ENCODE measurements around the gene C3orf85. TPM values are rescaled to one million over a fixed set of nuclear protein-coding genes. Genes with fewer than 3 reads are reported as not detected.

C3orf85 gene
- total RNA-seq, 4 donors from 2014 or later: not detected

DNA sequence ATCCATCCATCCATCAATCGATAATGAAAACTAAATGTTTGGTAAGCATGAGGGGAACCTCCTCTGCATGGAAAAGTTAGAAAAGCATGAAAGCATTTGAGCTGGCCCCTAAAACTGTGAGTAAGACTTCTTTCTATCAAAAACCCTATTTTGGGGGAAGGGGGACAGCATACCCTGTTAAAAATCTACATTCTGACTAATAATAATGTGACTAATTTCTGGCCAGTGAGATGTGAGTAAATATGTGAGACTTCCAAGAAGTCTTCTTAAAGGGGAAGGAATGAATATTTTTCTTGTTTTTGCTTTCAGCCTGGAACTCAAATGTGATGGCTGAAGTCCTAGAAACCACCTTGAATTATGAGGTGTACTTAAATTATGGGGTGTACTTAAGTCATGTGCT, 54.9 kb downstream of the C3orf85 start:
- Histone ChIP-seq H3K4me3 (replicated peaks in 1 of 3) (no peak overlapping the region), H3K4me1 (no peaks in the 10 kb centered on the region), H3K27me3 (no peaks in the 10 kb centered on the region), H3K9me3 (no peaks in the 10 kb centered on the region), H3K36me3 (no peaks in the 10 kb centered on the region), H3K27ac (no peak overlapping the region)
- TF ChIP-seq POLR2A (IDR thresholded peaks at IDR 0.05): no peak
- TF ChIP-seq, protein P1, sequence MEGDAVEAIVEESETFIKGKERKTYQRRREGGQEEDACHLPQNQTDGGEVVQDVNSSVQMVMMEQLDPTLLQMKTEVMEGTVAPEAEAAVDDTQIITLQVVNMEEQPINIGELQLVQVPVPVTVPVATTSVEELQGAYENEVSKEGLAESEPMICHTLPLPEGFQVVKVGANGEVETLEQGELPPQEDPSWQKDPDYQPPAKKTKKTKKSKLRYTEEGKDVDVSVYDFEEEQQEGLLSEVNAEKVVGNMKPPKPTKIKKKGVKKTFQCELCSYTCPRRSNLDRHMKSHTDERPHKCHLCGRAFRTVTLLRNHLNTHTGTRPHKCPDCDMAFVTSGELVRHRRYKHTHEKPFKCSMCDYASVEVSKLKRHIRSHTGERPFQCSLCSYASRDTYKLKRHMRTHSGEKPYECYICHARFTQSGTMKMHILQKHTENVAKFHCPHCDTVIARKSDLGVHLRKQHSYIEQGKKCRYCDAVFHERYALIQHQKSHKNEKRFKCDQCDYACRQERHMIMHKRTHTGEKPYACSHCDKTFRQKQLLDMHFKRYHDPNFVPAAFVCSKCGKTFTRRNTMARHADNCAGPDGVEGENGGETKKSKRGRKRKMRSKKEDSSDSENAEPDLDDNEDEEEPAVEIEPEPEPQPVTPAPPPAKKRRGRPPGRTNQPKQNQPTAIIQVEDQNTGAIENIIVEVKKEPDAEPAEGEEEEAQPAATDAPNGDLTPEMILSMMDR (IDR thresholded peaks at IDR 0.05): no peak
- 96 to 100% methylated on average over 1 of the region's 1 CpG for WGBS, 2 donors
- intact Hi-C loops (cut with DNase I): no loop called here
- DNase-seq: no peak

DNA sequence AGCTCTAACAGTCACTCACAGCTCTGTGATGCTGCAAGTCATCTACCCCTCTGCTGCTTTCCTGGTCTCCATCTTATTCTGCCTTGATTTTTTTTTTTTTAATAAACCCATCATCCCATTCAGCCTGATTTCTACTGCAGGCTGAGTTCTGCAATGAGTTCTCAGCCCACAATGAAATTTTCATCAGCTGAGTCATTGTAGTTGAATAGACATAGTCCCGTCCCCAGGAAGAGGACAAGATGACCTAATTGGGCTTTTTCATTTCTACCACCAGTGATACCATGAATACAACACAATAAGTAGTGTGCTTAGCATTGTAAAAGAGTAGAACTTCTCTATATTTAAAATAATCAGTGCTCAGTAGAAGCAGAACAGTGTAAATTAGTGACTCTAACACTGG, 59.3 kb downstream of the C3orf85 start:
- H3K9me3 ChIP-seq: no peaks in the 10 kb centered on the region
- DNase-seq: no peak
- no peaks in the 10 kb centered on the region for H3K27me3 ChIP-seq
- H3K4me1 ChIP-seq: no peaks in the 10 kb centered on the region
- 45 to 62% methylated on average over 1 of the region's 1 CpG for WGBS, 2 donors
- no peak overlapping the region for H3K27ac ChIP-seq
- H3K4me3 ChIP-seq (replicated peaks in 1 of 3): no peak overlapping the region
- TF ChIP-seq, protein P1 (IDR thresholded peaks at IDR 0.05): no peak
- TF ChIP-seq POLR2A (IDR thresholded peaks at IDR 0.05): no peak
- H3K36me3 ChIP-seq: no peaks in the 10 kb centered on the region
- intact Hi-C loops (cut with DNase I): no loop called here

Other genes starting within 250 kb of the C3orf85 start
- not detected for gene GUCA1C, start 182.8 kb upstream of the C3orf85 start, total RNA-seq
- gene MORC1, start 18.6 kb upstream of the C3orf85 start, total RNA-seq: under 1 TPM in 1 of 4 donors, not detected in 3; 0.13 TPM
- not detected for gene DPPA2, start 179.8 kb downstream of the C3orf85 start, total RNA-seq
- not detected for gene DPPA4, start 200.8 kb downstream of the C3orf85 start, total RNA-seq